Coronary artery (tissue), 2 donors: ENCODE results near the gene ELAVL1.
A peak's percentile ranks its signal among the peaks of the same experiment; 100 is the strongest.

ENCODE experiments used
- DNase-seq: peaks from one replicate; pipeline ENCODE4 v3.0.0-alpha.2; 2017; ENCODE audit warnings: low spot score
- H3K27ac ChIP-seq, 2 donors: fragments of 200-600 bp; sonication (generic); one replicate each; pipeline ENCODE4 v1.5.1; 2016 to 2019
- H3K4me3 ChIP-seq: fragments of 200-600 bp; sonication (generic); 2 replicates; pipeline ENCODE4 v1.5.1; 2016; ENCODE audit warnings: mild to moderate bottlenecking, moderate library complexity
- CTCF ChIP-seq: fragments of 200-600 bp; sonication (generic); IDR thresholded peaks from one replicate; pipeline ENCODE4 v1.5.1; 2019; ENCODE audit warnings: antibody characterized with exemption

ELAVL1 gene

GRCh38 chr19:7928741-7929701 lies 76.4 kb downstream of the ELAVL1 start:
- no peak for TF ChIP-seq CTCF
- DNase-seq = no peak
- H3K27ac ChIP-seq = peak overlapping the region; percentile 94
- peak overlapping the region; percentile 59 for H3K4me3 ChIP-seq

GRCh38 chr19:7928334-7928706 lies 77.1 kb downstream of the ELAVL1 start:
- TF ChIP-seq CTCF = no peak
- no peak for DNase-seq
- Histone ChIP-seq H3K4me3 (peak overlapping the region; percentile 12), H3K27ac (peak overlapping the region; percentile 94)

- peak overlapping the region; percentile 12 for H3K4me3 ChIP-seq
- TF ChIP-seq CTCF = no peak
- H3K27ac ChIP-seq = peak overlapping the region; percentile 94
- no peak for DNase-seq
Measured at GRCh38 chr19:7927605-7928333, 77.7 kb downstream of the ELAVL1 start.

GRCh38 chr19:7926727-7927604 lies 78.5 kb downstream of the ELAVL1 start:
- Histone ChIP-seq H3K27ac (peak overlapping the region; percentile 94), H3K4me3 (peak overlapping the region; percentile 75)
- DNase-seq = no peak

GRCh38 chr19:7926021-7926726 lies 79.3 kb downstream of the ELAVL1 start, which contains the start of gene CTXN1:
CTXN1 (minus strand) TSS chr19:7926135; CDS start chr19:7925538, 597 bp downstream.
- no peak for TF ChIP-seq CTCF
- DNase-seq = no peak
- Histone ChIP-seq H3K27ac (peak within 1 kb of the TSS; percentile 55 to 94), H3K4me3 (peak within 1 kb of the TSS; percentile 75)

More at GRCh38 chr19:7926727-7927604, 78.5 kb downstream of the ELAVL1 start:
- TF ChIP-seq CTCF = no peak
